Measurements from ENCODE around the gene RPS17.

Gene RPS17

DNA sequence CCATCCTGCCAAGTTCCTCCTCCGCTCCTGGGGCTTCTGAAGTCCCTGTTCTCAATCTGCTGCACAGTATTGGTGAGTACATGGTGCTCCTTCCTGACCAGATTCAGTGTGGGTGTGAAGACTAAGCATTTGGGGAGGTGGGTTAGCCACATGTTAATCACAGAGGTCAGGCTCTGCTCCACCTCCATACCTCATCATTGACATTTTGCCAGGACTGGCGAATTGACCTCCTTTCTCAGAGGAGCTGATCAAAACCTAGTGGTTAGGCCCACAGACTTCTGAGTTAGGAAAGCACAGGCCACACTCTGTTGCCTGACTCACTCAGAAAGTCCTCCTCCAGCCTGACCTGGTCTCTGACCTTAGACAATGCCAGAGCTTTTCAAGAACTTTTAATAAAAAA is 8.4 kb upstream of the RPS17 start:
- no peak for DNase-seq (ENCODE audit: low read depth)

DNA sequence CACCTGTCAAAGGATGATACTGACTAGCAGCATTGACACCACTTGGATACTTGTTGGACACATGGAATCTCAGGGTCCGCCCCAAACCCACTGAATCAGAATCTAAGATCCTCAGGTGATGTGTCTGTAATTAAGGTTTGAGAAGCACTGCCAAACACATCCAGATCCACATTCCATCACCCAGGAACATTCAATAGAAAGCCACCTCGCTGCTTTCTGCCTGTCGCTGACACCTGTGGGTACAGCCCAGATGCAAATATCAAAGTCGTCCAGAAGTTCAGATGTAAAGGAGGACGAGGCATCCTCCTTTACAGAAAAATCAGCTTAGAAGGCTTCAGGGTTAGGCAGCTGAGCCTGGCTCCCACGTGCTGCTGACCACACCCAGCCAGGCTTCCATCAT is 5.2 kb upstream of the RPS17 start:
- no peak for DNase-seq (ENCODE audit: low read depth)
- no peak overlapping the region for H3K4me3 ChIP-seq (ENCODE audit: low read depth, low read length)
- no peak for TF ChIP-seq POLR2A (IDR thresholded peaks at IDR 0.05; ENCODE audit: extremely low read depth, insufficient read length)
- TF ChIP-seq, protein P1, sequence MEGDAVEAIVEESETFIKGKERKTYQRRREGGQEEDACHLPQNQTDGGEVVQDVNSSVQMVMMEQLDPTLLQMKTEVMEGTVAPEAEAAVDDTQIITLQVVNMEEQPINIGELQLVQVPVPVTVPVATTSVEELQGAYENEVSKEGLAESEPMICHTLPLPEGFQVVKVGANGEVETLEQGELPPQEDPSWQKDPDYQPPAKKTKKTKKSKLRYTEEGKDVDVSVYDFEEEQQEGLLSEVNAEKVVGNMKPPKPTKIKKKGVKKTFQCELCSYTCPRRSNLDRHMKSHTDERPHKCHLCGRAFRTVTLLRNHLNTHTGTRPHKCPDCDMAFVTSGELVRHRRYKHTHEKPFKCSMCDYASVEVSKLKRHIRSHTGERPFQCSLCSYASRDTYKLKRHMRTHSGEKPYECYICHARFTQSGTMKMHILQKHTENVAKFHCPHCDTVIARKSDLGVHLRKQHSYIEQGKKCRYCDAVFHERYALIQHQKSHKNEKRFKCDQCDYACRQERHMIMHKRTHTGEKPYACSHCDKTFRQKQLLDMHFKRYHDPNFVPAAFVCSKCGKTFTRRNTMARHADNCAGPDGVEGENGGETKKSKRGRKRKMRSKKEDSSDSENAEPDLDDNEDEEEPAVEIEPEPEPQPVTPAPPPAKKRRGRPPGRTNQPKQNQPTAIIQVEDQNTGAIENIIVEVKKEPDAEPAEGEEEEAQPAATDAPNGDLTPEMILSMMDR (IDR thresholded peaks at IDR 0.05; ENCODE audit: low read depth, low read length): no peak
- TF ChIP-seq MYC (IDR thresholded peaks at IDR 0.05; ENCODE audit: low read depth, low read length): no peak

More for the DNA sequence above, 8.4 kb upstream of the RPS17 start:
- no peak overlapping the region for H3K4me3 ChIP-seq (ENCODE audit: low read depth, low read length)
- TF ChIP-seq POLR2A (IDR thresholded peaks at IDR 0.05; ENCODE audit: extremely low read depth, insufficient read length) (no peak), MYC (IDR thresholded peaks at IDR 0.05; ENCODE audit: low read depth, low read length) (no peak)
- TF ChIP-seq, protein P2, sequence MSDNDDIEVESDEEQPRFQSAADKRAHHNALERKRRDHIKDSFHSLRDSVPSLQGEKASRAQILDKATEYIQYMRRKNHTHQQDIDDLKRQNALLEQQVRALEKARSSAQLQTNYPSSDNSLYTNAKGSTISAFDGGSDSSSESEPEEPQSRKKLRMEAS (IDR thresholded peaks at IDR 0.05; ENCODE audit: low read depth, low read length): no peak
- TF ChIP-seq, protein P1 (IDR thresholded peaks at IDR 0.05; ENCODE audit: low read depth, low read length): no peak

DNA sequence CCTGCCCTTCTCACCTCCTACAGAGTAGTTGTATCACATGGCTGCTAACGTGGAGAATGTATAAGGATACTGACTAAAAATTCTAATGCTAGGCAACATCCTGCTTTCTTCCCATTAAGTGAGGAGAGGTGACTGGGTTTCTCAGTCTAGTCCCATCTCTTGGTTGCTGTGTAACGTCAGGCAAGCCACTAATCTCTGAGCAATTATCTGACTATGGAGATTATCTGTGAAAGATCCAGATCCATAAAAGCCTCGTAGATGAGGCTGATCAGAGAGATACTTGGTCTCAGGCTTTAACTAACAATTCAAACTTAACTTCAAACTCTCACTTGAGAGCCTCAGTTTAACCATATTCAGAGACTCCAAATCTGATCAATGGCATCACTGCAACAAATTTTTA is 4.7 kb upstream of the RPS17 start:
- no peak for DNase-seq (ENCODE audit: low read depth)
- no peak overlapping the region for H3K4me3 ChIP-seq (ENCODE audit: low read depth, low read length)
- no peak for TF ChIP-seq MYC (IDR thresholded peaks at IDR 0.05; ENCODE audit: low read depth, low read length)
- TF ChIP-seq, protein P2 (IDR thresholded peaks at IDR 0.05; ENCODE audit: low read depth, low read length): no peak
- TF ChIP-seq, protein P1 (IDR thresholded peaks at IDR 0.05; ENCODE audit: low read depth, low read length): no peak
- no peak for TF ChIP-seq POLR2A (IDR thresholded peaks at IDR 0.05; ENCODE audit: extremely low read depth, insufficient read length)

DNA sequence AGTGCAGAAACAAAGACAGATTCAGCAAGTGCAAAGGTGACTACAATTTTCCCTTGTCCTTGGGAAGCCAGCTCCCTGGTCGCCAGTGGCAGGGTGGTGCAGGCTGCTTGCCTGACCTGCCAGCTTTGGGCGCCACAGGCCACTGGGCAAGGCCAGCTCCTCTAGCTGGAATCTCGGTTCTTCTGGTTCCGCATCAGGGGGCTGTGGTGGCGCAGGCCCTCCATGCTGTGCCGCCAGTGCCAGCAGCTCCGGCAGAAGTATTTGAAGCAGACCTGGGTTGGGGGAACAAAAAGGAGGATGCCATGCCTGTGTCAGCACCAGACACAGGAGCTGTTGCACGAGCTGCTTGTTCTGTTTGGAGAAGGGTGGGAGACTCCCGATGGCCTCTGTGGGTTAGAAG is 4.2 kb upstream of the RPS17 start:
- no peak for DNase-seq (ENCODE audit: low read depth)
- H3K4me3 ChIP-seq (ENCODE audit: low read depth, low read length): no peak overlapping the region
- no peak for TF ChIP-seq POLR2A (IDR thresholded peaks at IDR 0.05; ENCODE audit: extremely low read depth, insufficient read length)
- TF ChIP-seq, protein P2 (IDR thresholded peaks at IDR 0.05; ENCODE audit: low read depth, low read length): no peak
- TF ChIP-seq, protein P1 (IDR thresholded peaks at IDR 0.05; ENCODE audit: low read depth, low read length): no peak
- TF ChIP-seq MYC (IDR thresholded peaks at IDR 0.05; ENCODE audit: low read depth, low read length): no peak

DNA sequence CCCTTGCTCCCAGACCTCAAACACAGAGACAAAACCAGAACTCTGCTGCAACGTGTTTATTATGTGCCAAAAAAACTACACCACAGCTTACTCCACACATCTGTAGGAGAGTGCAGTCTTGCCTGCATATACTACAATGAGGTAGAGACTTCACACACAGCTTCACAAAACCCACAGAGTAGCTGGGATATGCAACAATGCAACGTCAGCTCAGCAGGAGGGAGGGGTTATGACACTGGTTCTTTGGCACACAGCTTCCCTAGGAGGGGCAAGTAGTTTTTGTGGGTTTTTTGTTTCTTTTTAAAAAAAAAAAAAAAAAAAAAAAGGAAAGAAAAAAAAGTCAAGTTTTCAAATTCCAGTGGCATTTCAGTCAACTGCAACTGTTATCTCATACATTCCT is 2.9 kb upstream of the RPS17 start:
- peak; percentile 84 for DNase-seq (ENCODE audit: low read depth)
- TF ChIP-seq, protein P2 (IDR thresholded peaks at IDR 0.05; ENCODE audit: low read depth, low read length): no peak
- TF ChIP-seq MYC (IDR thresholded peaks at IDR 0.05; ENCODE audit: low read depth, low read length) (no peak), POLR2A (IDR thresholded peaks at IDR 0.05; ENCODE audit: extremely low read depth, insufficient read length) (no peak)
- TF ChIP-seq, protein P1 (IDR thresholded peaks at IDR 0.05; ENCODE audit: low read depth, low read length): no peak
- no peak overlapping the region for H3K4me3 ChIP-seq (ENCODE audit: low read depth, low read length)

DNA sequence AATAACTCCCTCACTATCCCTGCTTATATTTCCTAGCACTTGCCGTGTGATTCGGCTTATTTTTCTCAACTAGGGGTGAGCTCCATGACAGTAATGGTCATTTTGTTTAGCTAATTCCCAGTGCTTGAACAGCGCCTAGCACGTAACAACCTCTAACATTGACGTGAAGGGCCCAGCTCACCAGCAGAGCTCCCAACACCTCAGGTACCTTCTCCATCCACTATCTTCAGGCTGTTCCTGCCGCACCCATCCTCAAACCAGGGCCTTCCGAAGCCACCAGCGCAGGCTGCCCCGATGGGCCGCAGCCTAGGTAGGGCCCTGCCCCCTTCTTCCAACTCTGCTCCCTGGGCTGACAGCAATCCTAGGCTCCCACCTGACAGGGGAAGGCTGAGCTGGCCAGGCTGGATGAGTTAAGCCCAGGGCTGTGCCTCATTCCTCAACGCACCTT is 751 bp upstream of the RPS17 start:
- no peak for DNase-seq (ENCODE audit: low read depth)
- peak overlapping the region; percentile 99 for H3K4me3 ChIP-seq (ENCODE audit: low read depth, low read length)
- TF ChIP-seq, protein P2 (IDR thresholded peaks at IDR 0.05; ENCODE audit: low read depth, low read length): no peak
- TF ChIP-seq, protein P1 (IDR thresholded peaks at IDR 0.05; ENCODE audit: low read depth, low read length): no peak
- TF ChIP-seq MYC (IDR thresholded peaks at IDR 0.05; ENCODE audit: low read depth, low read length) (no peak), POLR2A (IDR thresholded peaks at IDR 0.05; ENCODE audit: extremely low read depth, insufficient read length) (no peak)

Data from NB4 (cell line).